GM21825 (cell line): ENCODE results near the gene CCDC136.
A peak's percentile ranks its signal among the peaks of the same experiment; 100 is the strongest.

Experiments
- ATAC-seq: cut with Tn5 transposase; IDR thresholded peaks from one replicate; pipeline ENCODE4 v1.9.1; 2021; ENCODE audit warnings: mild to moderate bottlenecking, moderate library complexity; ENCODE audit not compliant: unreplicated experiment

The CCDC136 gene

DNA sequence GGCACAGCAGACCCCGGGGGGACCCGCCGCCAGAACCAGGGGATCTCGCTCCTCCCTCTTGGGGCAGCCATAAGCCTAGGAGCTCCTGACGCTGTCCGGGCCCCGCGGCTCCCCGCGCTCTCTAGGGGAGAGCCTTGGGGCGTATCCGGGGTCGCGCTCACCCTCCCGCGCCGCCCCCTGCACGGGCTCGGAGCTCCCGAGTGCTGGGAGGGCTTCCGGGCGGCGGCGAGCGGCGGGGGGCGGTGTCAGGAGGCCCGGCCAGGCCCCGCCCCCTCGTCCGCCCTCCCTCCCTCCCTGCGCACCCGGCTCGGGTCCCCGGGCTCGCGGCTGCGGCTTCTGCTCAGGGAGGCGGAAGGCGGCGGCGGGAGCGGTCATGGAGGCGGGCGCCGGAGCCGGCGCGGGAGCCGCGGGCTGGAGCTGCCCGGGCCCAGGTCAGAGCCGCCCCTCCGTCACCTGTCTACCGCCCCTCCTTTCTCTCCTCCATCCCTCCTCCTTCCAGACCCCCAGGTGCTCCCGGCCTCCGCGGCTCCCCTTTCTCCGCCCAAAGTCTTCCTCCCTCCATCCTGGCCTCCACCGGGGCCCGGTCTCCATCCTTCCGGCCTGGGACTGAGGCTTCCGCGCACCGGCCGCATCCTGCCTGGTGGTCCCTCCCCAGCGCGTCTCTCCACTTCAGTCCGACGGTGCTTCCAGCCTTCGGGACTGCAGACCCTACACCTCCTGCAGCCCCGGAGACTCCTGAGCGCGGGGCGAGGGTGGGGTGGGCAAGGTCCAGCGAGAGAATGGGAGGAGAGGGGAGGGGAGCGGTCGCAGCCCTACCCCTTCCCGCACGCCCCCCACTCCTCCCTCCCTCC, at the start of gene CCDC136:
CCDC136 (plus strand) TSS at position 848 of the 851 bp plus-strand sequence. CDS start 444 bp downstream, outside the sequence.
- peak; percentile 82 for ATAC-seq

- ATAC-seq = no peak
Observed at GRCh38 chr7:128742206-128742605, 49.6 kb upstream of the CCDC136 start.

DNA sequence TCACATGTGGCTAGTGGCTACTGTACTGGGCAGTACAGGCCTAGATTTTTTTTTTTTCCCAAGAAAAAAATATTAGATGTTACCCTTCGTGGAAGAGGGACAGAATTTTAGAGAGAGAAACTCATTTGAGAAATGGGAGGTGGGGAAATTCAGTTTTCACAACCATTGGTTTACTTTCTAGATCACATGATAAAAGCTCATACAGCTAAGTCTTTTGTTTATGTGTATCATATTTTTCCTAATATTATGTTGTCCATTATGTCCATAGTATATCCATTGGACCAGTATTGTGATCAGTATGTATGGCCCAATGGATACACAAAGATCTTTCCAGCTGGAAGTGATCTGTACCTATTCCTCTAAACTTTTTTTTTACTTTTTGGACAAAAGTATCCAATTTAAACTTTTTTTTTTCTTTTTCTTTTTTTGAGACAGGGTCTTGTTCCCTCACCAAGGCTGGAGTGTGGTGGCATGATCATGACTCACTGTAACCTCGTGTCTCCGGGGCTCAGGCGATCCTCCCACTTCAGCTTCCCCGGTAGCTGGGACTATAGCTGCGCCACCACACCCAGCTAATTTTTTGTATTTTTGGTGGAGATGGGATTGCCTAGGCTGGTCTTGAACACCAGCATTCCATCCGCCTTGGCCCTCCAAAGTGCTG, 48.5 kb upstream of the CCDC136 start:
- no peak for ATAC-seq

GRCh38 chr7:128744366-128744905, 47.3 kb upstream of the CCDC136 start:
- ATAC-seq = no peak

DNA sequence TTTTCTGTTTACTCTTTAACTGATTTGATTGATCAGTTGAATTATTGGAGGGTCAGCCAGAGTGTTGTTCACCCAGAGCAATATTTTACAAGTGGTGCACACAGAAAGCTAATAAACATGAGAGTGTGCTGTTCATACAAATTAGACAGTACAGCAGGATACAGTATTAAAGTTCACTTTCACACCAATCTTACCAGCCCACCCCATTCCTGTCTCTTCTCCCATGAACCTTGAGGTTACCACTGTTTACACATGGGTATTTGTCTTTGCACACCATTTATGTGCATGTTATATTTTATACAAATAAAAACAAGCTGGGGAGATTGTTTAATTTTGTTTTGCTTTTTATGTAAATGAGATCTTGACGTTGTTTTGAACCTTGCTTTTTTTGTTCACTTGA, 46.1 kb upstream of the CCDC136 start:
- ATAC-seq = no peak

GRCh38 chr7:128747327-128748079, 44.3 kb upstream of the CCDC136 start:
- no peak for ATAC-seq

DNA sequence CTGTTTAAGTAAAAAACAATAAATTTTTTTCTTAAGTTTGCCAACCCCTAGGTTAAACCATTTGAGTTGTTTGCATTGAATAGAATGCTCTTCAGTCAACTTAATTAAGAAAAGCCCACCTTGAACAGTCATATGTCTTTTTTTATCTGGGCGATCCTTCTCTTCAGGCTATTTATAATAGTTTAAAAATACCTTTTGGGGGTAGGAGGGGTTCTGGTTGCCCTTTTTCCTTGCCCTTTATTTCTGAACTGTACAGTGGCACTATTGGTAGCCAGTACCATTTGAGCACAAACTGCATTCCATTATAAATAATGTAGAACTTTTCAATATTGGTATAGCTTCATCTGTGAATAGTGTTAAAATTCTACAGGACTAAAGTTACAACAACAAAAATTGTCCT, 39.5 kb upstream of the CCDC136 start:
- no peak for ATAC-seq

DNA sequence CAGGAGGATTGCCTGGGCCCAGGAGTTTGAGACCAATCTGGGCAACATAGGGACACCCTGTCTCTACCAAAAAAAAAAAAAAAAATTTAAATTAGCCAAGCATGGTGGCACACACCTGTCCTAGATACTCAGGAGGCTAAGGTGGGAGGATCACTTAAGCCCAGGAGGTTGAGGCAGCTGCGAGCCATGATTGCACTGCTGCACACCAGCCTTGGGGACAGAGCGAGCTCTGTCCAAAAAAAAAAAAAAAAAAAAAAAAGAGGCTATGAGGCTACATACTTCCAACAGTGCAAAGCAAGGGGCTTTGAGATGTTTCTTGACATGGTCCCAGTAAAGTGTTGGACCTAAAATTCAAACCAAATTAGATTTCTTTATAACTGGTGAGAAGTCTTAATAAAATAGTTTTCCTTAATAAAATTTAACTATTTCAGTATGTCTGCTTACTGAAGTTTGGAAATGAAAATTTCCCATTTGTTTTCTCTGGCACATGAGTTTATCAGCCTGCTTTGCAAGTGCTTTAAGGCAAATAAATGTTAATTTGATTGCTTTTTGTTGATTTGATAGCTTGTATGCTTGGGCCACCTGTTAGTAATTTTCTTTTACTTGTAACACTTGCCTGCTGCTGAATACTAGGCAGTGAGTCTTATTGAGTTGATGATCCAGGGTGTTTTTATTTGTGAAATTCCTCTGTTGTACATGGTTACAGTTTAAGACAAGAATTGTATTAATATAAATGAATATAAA, 36.5 kb upstream of the CCDC136 start:
- ATAC-seq = no peak

GRCh38 chr7:128755819-128756476, 35.8 kb upstream of the CCDC136 start:
- ATAC-seq = no peak

GRCh38 chr7:128757203-128757602, 34.6 kb upstream of the CCDC136 start:
- no peak for ATAC-seq

DNA sequence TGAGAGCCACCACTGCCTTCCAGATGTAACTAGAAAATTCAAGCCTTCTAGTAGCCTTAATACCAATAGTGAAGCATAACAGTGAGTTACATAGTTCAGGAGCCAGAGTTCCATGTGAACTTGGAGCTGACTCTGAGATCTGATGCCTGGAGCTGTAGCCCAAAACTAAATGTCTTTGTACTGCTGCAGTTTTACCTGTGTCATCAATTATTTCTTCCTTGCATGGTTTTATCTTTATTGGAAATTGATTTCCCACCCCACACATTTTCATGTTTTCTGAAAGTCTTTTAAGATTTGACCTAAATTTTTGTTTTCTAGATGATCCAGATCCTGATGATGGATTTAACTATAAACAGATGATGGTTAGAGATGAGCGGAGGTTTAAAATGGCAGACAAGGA, 33.2 kb upstream of the CCDC136 start:
- ATAC-seq = no peak

DNA sequence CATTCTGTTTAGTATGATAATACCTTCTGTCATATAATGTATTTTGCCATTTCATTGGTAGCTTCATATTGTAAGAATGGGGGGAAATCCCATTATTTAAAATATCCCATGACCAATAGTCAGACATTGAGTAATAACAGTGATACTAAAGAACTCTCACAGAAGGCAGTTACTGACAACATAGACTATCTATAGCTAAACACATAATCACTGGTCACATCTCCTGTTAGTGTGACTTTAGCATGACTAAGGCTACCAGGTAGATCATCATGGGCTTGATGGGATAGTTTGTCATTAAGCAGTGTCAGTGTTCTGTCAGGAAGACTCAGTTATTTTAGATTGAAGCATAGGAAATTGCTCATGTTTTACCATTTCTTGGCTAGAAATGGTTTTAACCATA, 32.5 kb upstream of the CCDC136 start:
- no peak for ATAC-seq

GRCh38 chr7:128763541-128763940, 28.2 kb upstream of the CCDC136 start:
- no peak for ATAC-seq

DNA sequence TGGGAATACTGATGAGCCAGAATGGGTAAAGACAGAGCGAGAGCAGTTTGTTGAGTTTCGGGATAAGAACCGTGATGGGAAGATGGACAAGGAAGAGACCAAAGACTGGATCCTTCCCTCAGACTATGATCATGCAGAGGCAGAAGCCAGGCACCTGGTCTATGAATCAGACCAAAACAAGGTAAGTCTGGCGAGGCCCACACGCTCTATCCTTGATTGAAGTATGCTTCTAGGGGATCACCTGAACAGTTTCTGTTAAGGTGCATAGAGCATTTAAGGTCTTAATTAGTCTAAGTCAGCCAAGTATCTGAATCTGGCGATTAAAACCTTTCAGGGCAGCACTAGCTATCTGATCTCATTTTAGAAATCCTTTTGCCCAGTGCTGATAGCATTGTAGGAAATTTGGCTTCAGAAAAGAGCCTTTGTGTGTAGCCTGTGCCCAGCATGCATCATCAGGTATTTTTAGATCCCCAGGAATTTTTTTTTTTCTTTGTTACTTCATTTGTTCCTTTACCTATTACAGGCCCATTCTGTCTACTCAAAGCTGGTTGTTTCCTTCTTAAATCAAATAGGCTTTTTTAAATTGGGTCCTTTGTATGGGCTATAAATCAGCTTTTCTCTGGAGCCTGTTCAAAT, 24.2 kb upstream of the CCDC136 start:
- ATAC-seq = no peak

DNA sequence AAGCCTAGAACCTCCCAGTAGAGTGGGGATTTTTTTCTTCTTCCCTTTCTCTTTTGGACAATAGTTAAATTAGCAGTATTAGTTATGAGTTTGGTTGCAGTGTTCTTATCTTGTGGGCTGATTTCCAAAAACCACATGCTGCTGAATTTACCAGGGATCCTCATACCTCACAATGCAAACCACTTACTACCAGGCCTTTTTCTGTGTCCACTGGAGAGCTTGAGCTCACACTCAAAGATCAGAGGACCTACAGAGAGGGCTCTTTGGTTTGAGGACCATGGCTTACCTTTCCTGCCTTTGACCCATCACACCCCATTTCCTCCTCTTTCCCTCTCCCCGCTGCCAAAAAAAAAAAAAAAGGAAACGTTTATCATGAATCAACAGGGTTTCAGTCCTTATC, 21.5 kb upstream of the CCDC136 start:
- no peak for ATAC-seq

DNA sequence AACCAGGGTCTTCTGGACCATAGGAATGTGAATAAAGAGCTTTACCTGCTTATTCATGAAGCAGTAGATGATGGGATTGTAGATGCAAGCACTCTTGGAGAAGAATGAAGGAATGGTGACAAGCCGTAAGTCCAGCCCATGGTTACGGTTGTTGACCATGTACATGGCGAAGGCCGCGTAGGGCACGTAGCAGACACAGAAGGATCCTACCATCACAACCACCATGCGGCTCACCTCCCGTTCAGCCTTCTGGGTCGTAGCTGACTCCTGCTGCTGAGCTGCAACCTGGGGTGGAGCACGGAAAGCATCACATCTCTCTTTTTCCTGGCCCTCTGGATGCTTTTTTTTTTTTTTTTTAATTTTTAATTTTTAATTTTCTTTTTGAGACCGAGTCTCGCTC, 18.2 kb upstream of the CCDC136 start:
- no peak for ATAC-seq

GRCh38 chr7:128774029-128774689, 17.6 kb upstream of the CCDC136 start:
- ATAC-seq = no peak

GRCh38 chr7:128774921-128775320, 16.8 kb upstream of the CCDC136 start:
- ATAC-seq = no peak
